H1 (cell line): Measurements from ENCODE around the gene NR0B2. TPM values are rescaled to one million over a fixed set of nuclear protein-coding genes. Genes with fewer than 3 reads are reported as not detected.
A peak's percentile ranks its signal among the peaks of the same experiment; 100 is the strongest.

ENCODE experiments used
- polyA plus RNA-seq, 7 experiments: library from polyadenylated mRNA; depleted of rRNA in 3 of 7; stranded (reverse) in 5 of 7; unstranded in 2 of 7; fragments of >200 nt in 5 of 7; fragments of 200-250 nt in 2 of 7; gene quantifications; 1 replicate in 5 of 7; 2 replicates in 1 of 7; 4 replicates in 1 of 7; pipeline versions ENCODE4 v1.2.1 to v1.2.3, GENCODE V29; 2011 to 2013; ENCODE audit warnings: missing spikeins in 2 of 7, mixed read lengths in 2 of 7
- total RNA-seq: library from RNA; stranded (reverse); fragmentation: NEBNext Ultra II Directional; extraction: Animal tissue kit (Norgen Biotek cat#: 25700); gene quantifications from 2 replicates; pipeline ENCODE4 v1.2.1, GENCODE V29; 2021
- TF ChIP-seq, protein P1 (sequence below), 3 experiments: IDR thresholded peaks; 1 replicate in 2 of 3; 2 replicates in 1 of 3; pipeline versions ENCODE4 v1.5.1 to v1.6.1; 2011; ENCODE audit warnings: low read length in 3 of 3, mild to moderate bottlenecking in 3 of 3, inconsistent platforms in 2 of 3, low read depth in 1 of 3, moderate library complexity in 1 of 3; ENCODE audit not compliant: insufficient read depth in 1 of 3; ENCODE audit errors: control extremely low read depth in 1 of 3

The NR0B2 gene
- total and polyA plus RNA-seq, 2 of the 8 experiments (the other 6 are each of a cell fraction or from before 2014, with no cell fraction given): not detected

GRCh38 chr1:26862781-26863684 lies 50.7 kb downstream of the NR0B2 start, which contains the start of gene SFN (continued):
- TF ChIP-seq, protein P1, sequence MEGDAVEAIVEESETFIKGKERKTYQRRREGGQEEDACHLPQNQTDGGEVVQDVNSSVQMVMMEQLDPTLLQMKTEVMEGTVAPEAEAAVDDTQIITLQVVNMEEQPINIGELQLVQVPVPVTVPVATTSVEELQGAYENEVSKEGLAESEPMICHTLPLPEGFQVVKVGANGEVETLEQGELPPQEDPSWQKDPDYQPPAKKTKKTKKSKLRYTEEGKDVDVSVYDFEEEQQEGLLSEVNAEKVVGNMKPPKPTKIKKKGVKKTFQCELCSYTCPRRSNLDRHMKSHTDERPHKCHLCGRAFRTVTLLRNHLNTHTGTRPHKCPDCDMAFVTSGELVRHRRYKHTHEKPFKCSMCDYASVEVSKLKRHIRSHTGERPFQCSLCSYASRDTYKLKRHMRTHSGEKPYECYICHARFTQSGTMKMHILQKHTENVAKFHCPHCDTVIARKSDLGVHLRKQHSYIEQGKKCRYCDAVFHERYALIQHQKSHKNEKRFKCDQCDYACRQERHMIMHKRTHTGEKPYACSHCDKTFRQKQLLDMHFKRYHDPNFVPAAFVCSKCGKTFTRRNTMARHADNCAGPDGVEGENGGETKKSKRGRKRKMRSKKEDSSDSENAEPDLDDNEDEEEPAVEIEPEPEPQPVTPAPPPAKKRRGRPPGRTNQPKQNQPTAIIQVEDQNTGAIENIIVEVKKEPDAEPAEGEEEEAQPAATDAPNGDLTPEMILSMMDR (IDR thresholded peaks at IDR 0.05; ENCODE audit: control extremely low read depth in 1 of 3, insufficient read depth in 1 of 3, low read depth in 1 of 3, low read length in 3 of 3): peak; percentile 71 to 83 (median 80)
- TF ChIP-seq, all 59 proteins: peak for 7
